Neutrophil (primary cell): ENCODE results near the gene NLGN4X.

Source experiments
- H3K27ac ChIP-seq: fragments of 200-600 bp; sonication (generic); 2 replicates; pipeline ENCODE4 v1.5.1; 2016; ENCODE audit warnings: mild to moderate bottlenecking, moderate library complexity
- H3K27me3 ChIP-seq: fragments of 200-600 bp; sonication (generic); 2 replicates; pipeline ENCODE4 v1.6.0; 2016; ENCODE audit warnings: mild to moderate bottlenecking
- H3K36me3 ChIP-seq: fragments of 200-600 bp; sonication (generic); 2 replicates; pipeline ENCODE4 v1.5.1; 2017
- H3K4me1 ChIP-seq, 2 experiments: fragments of 200-600 bp in 1 of 2; sonication (generic) in 1 of 2; 1 replicate in 1 of 2; 2 replicates in 1 of 2; pipeline versions ENCODE4 v1.5.1 to v1.6.1; 2013 to 2016; ENCODE audit warnings: low read depth in 1 of 2, low read length in 1 of 2, mild to moderate bottlenecking in 1 of 2, moderate library complexity in 1 of 2; ENCODE audit not compliant: control insufficient read depth in 1 of 2, insufficient read depth in 1 of 2
- H3K4me3 ChIP-seq, 2 experiments: fragments of 200-600 bp in 1 of 2; sonication (generic) in 1 of 2; 1 replicate in 1 of 2; 2 replicates in 1 of 2; pipeline ENCODE4 v1.5.1; 2013 to 2016; ENCODE audit warnings: low read depth in 1 of 2, low read length in 1 of 2, mild to moderate bottlenecking in 1 of 2, moderate library complexity in 1 of 2
- H3K9me3 ChIP-seq: fragments of 200-600 bp; sonication (generic); 2 replicates; pipeline ENCODE4 v1.5.1; 2016
- TF ChIP-seq, protein P1 (sequence below): fragments of 200-600 bp; sonication (generic); IDR thresholded peaks from 2 replicates; pipeline ENCODE4 v1.5.1; 2016; ENCODE audit warnings: antibody characterized with exemption

The NLGN4X gene

DNA sequence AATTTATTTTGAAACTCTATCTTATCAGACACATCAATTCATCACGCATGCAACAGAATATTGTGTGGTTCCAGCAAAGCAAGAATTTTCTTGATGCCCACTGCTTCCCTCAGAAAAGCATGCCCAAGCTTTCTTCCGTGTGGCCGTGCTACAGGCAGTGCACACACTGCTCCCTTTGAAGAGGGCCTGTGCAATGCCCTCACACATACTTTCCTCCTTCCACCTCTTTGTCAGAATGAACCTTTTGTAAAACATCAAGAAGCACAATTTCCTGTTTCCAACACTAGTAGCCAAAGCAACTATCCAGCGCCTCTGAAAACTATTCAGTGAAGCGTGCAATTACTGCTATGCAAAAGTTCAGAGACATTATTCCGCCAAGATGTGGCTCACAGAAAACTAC, 201.7 kb downstream of the NLGN4X start:
- H3K4me1 ChIP-seq = no peaks in the 10 kb centered on the region
- H3K36me3 ChIP-seq = no peaks in the 10 kb centered on the region
- H3K27me3 ChIP-seq = no peaks in the 10 kb centered on the region
- no peaks in the 10 kb centered on the region for H3K9me3 ChIP-seq
- H3K4me3 ChIP-seq = no peak overlapping the region
- TF ChIP-seq, protein P1, sequence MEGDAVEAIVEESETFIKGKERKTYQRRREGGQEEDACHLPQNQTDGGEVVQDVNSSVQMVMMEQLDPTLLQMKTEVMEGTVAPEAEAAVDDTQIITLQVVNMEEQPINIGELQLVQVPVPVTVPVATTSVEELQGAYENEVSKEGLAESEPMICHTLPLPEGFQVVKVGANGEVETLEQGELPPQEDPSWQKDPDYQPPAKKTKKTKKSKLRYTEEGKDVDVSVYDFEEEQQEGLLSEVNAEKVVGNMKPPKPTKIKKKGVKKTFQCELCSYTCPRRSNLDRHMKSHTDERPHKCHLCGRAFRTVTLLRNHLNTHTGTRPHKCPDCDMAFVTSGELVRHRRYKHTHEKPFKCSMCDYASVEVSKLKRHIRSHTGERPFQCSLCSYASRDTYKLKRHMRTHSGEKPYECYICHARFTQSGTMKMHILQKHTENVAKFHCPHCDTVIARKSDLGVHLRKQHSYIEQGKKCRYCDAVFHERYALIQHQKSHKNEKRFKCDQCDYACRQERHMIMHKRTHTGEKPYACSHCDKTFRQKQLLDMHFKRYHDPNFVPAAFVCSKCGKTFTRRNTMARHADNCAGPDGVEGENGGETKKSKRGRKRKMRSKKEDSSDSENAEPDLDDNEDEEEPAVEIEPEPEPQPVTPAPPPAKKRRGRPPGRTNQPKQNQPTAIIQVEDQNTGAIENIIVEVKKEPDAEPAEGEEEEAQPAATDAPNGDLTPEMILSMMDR = no peak
- no peak overlapping the region for H3K27ac ChIP-seq

DNA sequence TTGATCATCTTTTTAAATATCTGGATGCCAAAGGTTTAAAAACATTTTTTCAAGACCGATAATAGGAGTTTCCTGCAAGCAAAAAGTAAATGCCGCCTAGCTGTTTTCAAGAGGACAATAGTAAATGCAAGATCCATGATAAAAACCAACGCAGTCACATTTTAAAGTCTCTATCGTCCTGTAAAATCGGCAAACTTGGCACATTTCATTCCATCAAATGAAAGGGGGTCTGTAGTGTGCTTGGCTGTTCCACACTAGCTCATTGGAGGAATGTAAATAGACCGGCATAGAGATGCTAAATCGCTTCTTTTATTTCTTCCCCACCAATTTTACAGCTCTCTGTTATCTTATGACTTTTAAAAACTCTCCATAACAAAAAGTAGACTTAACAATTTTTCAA, 202.2 kb downstream of the NLGN4X start:
- no peaks in the 10 kb centered on the region for H3K9me3 ChIP-seq
- TF ChIP-seq, protein P1 = no peak
- H3K27me3 ChIP-seq = no peaks in the 10 kb centered on the region
- no peaks in the 10 kb centered on the region for H3K36me3 ChIP-seq
- H3K27ac ChIP-seq = no peak overlapping the region
- H3K4me3 ChIP-seq = no peak overlapping the region
- no peaks in the 10 kb centered on the region for H3K4me1 ChIP-seq

DNA sequence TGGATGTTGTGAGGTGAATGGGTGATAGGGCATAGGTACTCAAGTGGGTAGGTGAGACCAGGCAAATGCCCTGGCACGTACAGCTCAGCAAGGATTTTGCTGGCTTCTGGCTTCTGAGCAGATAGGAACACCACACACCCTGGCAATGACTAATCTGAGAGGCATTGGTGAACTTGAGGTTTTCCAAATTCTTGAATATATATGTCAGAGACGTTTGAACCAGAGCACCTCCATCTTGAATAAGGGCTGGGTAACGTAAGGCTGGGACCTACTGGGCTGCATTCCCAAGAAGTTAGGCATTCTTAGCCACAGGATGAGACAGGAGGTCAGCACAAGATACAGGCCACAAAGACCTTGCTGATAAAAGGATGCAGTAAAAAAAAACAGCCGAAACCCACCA, 204.5 kb downstream of the NLGN4X start:
- TF ChIP-seq, protein P1 = no peak
- no peak overlapping the region for H3K27ac ChIP-seq

DNA sequence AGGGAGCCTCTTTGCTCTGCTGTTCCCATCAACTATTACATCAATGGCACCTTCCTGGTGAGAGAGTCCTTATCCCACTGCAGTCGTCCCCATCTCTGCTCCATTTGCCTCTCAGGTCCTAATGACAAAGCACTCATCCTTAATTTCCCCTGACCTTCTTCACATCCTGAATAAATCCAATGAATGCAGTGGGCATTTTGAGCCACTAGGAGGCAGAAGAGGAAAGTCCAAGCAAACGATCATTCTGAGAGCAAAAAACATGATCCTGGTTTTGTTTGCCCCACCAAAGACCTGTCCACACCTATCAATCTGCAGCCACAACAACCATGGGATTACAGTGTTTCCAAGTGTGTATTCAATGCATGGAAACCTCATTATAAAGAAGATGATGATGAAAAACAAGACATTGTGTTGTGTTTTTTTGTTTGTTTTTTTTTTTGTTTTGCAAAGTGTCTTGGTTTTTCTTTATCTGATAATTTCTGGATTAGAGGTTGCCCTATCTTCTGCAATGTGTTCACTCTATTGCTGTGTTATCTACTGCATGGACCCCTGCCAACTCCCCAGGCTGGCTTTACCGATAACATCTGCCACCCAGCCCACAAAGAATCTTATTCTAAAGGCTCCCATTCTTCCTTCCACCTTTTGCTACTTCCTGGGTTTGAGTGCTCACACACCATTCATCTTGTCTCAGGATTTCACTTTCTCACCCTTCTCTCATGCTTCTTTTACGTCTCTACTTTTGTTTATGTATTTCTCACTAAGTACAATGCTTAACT, 207.2 kb downstream of the NLGN4X start:
- H3K4me3 ChIP-seq = no peak overlapping the region
- TF ChIP-seq, protein P1 = no peak
- no peak overlapping the region for H3K27ac ChIP-seq
- no peaks in the 10 kb centered on the region for H3K27me3 ChIP-seq
- no peaks in the 10 kb centered on the region for H3K9me3 ChIP-seq
- no peaks in the 10 kb centered on the region for H3K36me3 ChIP-seq
- no peaks in the 10 kb centered on the region for H3K4me1 ChIP-seq

More for the DNA sequence above, 204.5 kb downstream of the NLGN4X start:
- Histone ChIP-seq H3K27me3 (no peaks in the 10 kb centered on the region), H3K9me3 (no peaks in the 10 kb centered on the region), H3K4me1 (no peaks in the 10 kb centered on the region), H3K4me3 (no peak overlapping the region), H3K36me3 (no peaks in the 10 kb centered on the region)

DNA sequence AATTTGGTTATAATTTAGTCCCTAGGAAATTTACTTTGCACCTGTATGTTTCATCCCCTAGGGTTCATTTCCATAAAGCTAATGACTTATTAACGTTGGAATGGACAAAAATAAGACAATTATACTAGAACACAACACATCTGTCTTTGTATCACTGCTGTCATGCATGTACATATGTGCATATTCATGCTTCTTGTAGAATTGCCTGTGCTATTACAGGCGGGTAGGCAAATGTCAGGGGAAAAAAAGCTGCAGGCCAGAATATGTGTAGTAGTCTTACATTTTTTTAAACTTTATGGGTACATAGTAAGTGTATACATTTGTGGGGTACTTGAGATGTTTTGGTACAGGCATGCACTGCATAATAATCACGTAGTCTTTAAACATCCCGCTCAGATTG, 209.6 kb downstream of the NLGN4X start:
- Histone ChIP-seq H3K36me3 (no peaks in the 10 kb centered on the region), H3K27me3 (no peaks in the 10 kb centered on the region), H3K27ac (no peak overlapping the region), H3K4me1 (no peaks in the 10 kb centered on the region), H3K4me3 (no peak overlapping the region), H3K9me3 (no peaks in the 10 kb centered on the region)
- TF ChIP-seq, protein P1 = no peak
